OCI-LY1 (cell line): ENCODE results near the gene SNX24.

ENCODE experiments used
- CTCF ChIP-seq: fragments of 200-600 bp; sonication (generic), shearing (Covaris generic); IDR thresholded peaks from 2 replicates; pipeline ENCODE4 v1.5.1; 2017; ENCODE audit warnings: mild to moderate bottlenecking, antibody characterized with exemption, low read length, moderate library complexity, mixed read lengths
- EZH2 ChIP-seq: fragments of 200-600 bp; sonication (generic), shearing (Covaris generic); IDR thresholded peaks from 2 replicates; pipeline ENCODE4 v1.8.0; 2017; ENCODE audit warnings: borderline replicate concordance, mixed run types, mild to moderate bottlenecking, antibody characterized with exemption, low read length, moderate library complexity, mixed read lengths

GRCh38 chr5:122906768-122907167 is 61.4 kb downstream of the SNX24 start:
- TF ChIP-seq CTCF (no peak), EZH2 (no peak)
